PC-9 (cell line): ENCODE results near the gene PRKD3. TPM values are rescaled to one million over a fixed set of nuclear protein-coding genes. Genes with fewer than 3 reads are reported as not detected.

Source experiments
- BruUV-seq: library from RNA; stranded (reverse); fragments of 400-500 nt; replicated peaks from 2 replicates; lab custom pipeline; 2021; lab: Mats Ljungman, UMichigan
- CTCF ChIA-PET: fragments of 300-600 bp; sonication (Branson Sonifier 250); formaldehyde crosslinking; loops from one replicate; lab custom pipeline; 2022; ENCODE audit warnings: antibody characterized with exemption; lab: Charles Lee
- POLR2A ChIA-PET: fragments of 300-600 bp; sonication (Branson Sonifier 250); formaldehyde crosslinking; loops from one replicate; lab custom pipeline; 2022; ENCODE audit warnings: antibody characterized with exemption; ENCODE audit not compliant: unreplicated experiment; lab: Charles Lee
- DNase-seq, 2 experiments: peaks; one replicate each; pipeline versions ENCODE4 v3.0.0 to v3.0.0-alpha.2; 2015 to 2022; ENCODE audit warnings: mixed read lengths in 1 of 2
- H2AFZ ChIP-seq: fragments of 200-600 bp; sonication (generic); 2 replicates; pipeline ENCODE4 v1.8.1; 2017; ENCODE audit warnings: antibody characterized with exemption
- H3F3A ChIP-seq: fragments of 200-600 bp; sonication (generic); 2 replicates; pipeline ENCODE4 v1.8.1; 2017; ENCODE audit warnings: antibody characterized with exemption, mild to moderate bottlenecking, low read depth; ENCODE audit not compliant: insufficient read depth
- H3K27ac ChIP-seq: fragments of 200-600 bp; sonication (generic); 2 replicates; pipeline ENCODE4 v1.6.1; 2016; ENCODE audit warnings: mixed run types
- H3K27me3 ChIP-seq: fragments of 200-600 bp; sonication (generic); 2 replicates; pipeline ENCODE4 v1.6.1; 2016; ENCODE audit warnings: low read depth, mixed run types; ENCODE audit not compliant: insufficient read depth
- H3K36me3 ChIP-seq: fragments of 200-600 bp; sonication (generic); 2 replicates; pipeline ENCODE4 v1.6.1; 2016; ENCODE audit warnings: low read depth, mixed run types
- H3K4me1 ChIP-seq: fragments of 200-600 bp; sonication (generic); replicated peaks from 2 replicates; pipeline ENCODE4 v1.6.1; 2016; ENCODE audit warnings: mixed run types; ENCODE audit not compliant: insufficient read depth
- H3K4me2 ChIP-seq: fragments of 200-600 bp; sonication (generic); 2 replicates; pipeline ENCODE4 v1.6.1; 2017; ENCODE audit warnings: mixed run types
- H3K4me3 ChIP-seq: fragments of 200-600 bp; sonication (generic); 2 replicates; pipeline ENCODE4 v1.6.1; 2016; ENCODE audit warnings: mixed run types
- H3K79me2 ChIP-seq: fragments of 200-600 bp; sonication (generic); 2 replicates; pipeline ENCODE4 v1.6.1; 2017; ENCODE audit warnings: low read depth, mixed run types
- H3K9me2 ChIP-seq: fragments of 200-600 bp; sonication (generic); 2 replicates; pipeline ENCODE4 v1.8.1; 2017; ENCODE audit warnings: mild to moderate bottlenecking; ENCODE audit not compliant: insufficient read depth
- H3K9me3 ChIP-seq: fragments of 200-600 bp; sonication (generic); 2 replicates; pipeline ENCODE4 v1.8.1; 2016; ENCODE audit warnings: low read depth; ENCODE audit not compliant: insufficient read depth
- H4K20me1 ChIP-seq: fragments of 200-600 bp; sonication (generic); 2 replicates; pipeline ENCODE4 v1.8.1; 2017; ENCODE audit not compliant: insufficient read depth
- CTCF ChIP-seq: fragments of 200-600 bp; sonication (generic); conservative IDR thresholded peaks from 2 replicates; pipeline ENCODE4 v1.6.1; 2017; ENCODE audit warnings: mixed run types, antibody characterized with exemption, mild to moderate bottlenecking, moderate library complexity
- EZH2 ChIP-seq: fragments of 200-600 bp; sonication (generic); IDR thresholded peaks from 2 replicates; pipeline ENCODE4 v1.8.0; 2017; ENCODE audit warnings: antibody characterized with exemption, low read depth
- intact Hi-C: fragments of 100-400 bp; cut with micrococcal nuclease; formaldehyde crosslinking; loops from one replicate; pipeline ENCODE4 v1.10.0; 2022; ENCODE audit not compliant: unreplicated experiment
- total RNA-seq: library from RNA; stranded (reverse); gene quantifications from 2 replicates; pipeline ENCODE4 v1.2.3, GENCODE V29; 2021

Gene PRKD3
- total RNA-seq, 1 experiment from 2014 or later = 27.5 TPM

- Histone ChIP-seq H3K36me3 (no peaks in the 10 kb centered on the region), H3F3A (peaks cover 9% of the 10 kb centered on the region; the same call in 1 of the 2 replicates), H3K9me2 (no peaks in the 10 kb centered on the region), H3K4me1 (no peaks in the 10 kb centered on the region), H3K79me2 (no peaks in the 10 kb centered on the region), H3K4me2 (no peak overlapping the region), H3K4me3 (no peak overlapping the region), H2AFZ (no peak overlapping the region), H4K20me1 (no peaks in the 10 kb centered on the region), H3K9me3 (no peaks in the 10 kb centered on the region), H3K27me3 (no peaks in the 10 kb centered on the region), H3K27ac (no peak overlapping the region)
- ChIA-PET CTCF (no interaction called here), POLR2A (no interaction called here)
- intact Hi-C loops = no loop called here
- no peak for DNase-seq
- BruUV-seq = no TSS peak
- TF ChIP-seq CTCF (no peak), EZH2 (no peak)
Observed at GRCh38 chr2:37348155-37348554, 23.5 kb upstream of the PRKD3 start.

- peak in 1 of 2 experiments; percentile 49 for DNase-seq
- BruUV-seq = no TSS peak
- CTCF ChIA-PET = no interaction called here
- H3K4me2 ChIP-seq = peak within 1 kb of the TSS; percentile 92
- peak within 1 kb of the TSS; percentile 83 for H2AFZ ChIP-seq
- intact Hi-C loops = no loop called here
- no peak within 1 kb of the TSS for H3K27ac ChIP-seq
- H3K4me3 ChIP-seq = peak within 1 kb of the TSS; percentile 58
- no peaks in the 10 kb centered on the region for H3K36me3 ChIP-seq
- no peaks in the 10 kb centered on the region for H3K9me3 ChIP-seq
- no peaks in the 10 kb centered on the region for H3K27me3 ChIP-seq
- no peaks in the 10 kb centered on the region for H3K79me2 ChIP-seq
- no peaks in the 10 kb centered on the region for H3K9me2 ChIP-seq
- H4K20me1 ChIP-seq = no peaks in the 10 kb centered on the region
- H3F3A ChIP-seq = peaks cover 9% of the 10 kb centered on the region; the same call in 1 of the 2 replicates
- H3K4me1 ChIP-seq = no peaks in the 10 kb centered on the region
- TF ChIP-seq EZH2 (no peak), CTCF (no peak)
- POLR2A ChIA-PET = no interaction called here
Observed at GRCh38 chr2:37344453-37345361, 20.1 kb upstream of the PRKD3 start, which contains the start of gene QPCT. TSS of gene QPCT (plus strand) at chr2:37344630. CDS start at chr2:37344732, 102 bp downstream.

GRCh38 chr2:37343537-37344434 is 19.2 kb upstream of the PRKD3 start:
- no peaks in the 10 kb centered on the region for H3K9me3 ChIP-seq
- CTCF ChIA-PET = interaction anchor here (0.9 kb wide), 1 partner anchor 533 kb away, joined by 4 read pairs; no protein-coding TSS in a partner anchor
- intact Hi-C loops = no loop called here
- POLR2A ChIA-PET = no interaction called here
- H3K36me3 ChIP-seq = no peaks in the 10 kb centered on the region
- BruUV-seq = no TSS peak
- H3K4me2 ChIP-seq = peak overlapping the region; percentile 92
- H2AFZ ChIP-seq = peak overlapping the region; percentile 83
- H3K9me2 ChIP-seq = no peaks in the 10 kb centered on the region
- no peaks in the 10 kb centered on the region for H3K27me3 ChIP-seq
- H3K4me3 ChIP-seq = no peak overlapping the region; the same call in 1 of the 2 replicates
- no peak for DNase-seq
- H3K79me2 ChIP-seq = no peaks in the 10 kb centered on the region
- no peak overlapping the region for H3K27ac ChIP-seq
- H4K20me1 ChIP-seq = no peaks in the 10 kb centered on the region
- no peaks in the 10 kb centered on the region for H3K4me1 ChIP-seq
- H3F3A ChIP-seq = peaks cover 9% of the 10 kb centered on the region; the same call in 1 of the 2 replicates
- TF ChIP-seq EZH2 (no peak), CTCF (peak; percentile 38; the same call in 1 of the 2 replicates)
